NCI-H748 treated with DMSO at 0.1 percent for 48 hours (cell line): ENCODE measurements around the gene BACE1.
"Not testable (repeated sequence)": the region's sequence is repeated elsewhere in the genome, so short reads cannot be mapped to it uniquely, and the experiment has no call there.

ENCODE experiments used
- DNase-seq: peaks from one replicate; lab custom pipeline; 2025; lab: John Stamatoyannopoulos, UW

BACE1 gene

DNA sequence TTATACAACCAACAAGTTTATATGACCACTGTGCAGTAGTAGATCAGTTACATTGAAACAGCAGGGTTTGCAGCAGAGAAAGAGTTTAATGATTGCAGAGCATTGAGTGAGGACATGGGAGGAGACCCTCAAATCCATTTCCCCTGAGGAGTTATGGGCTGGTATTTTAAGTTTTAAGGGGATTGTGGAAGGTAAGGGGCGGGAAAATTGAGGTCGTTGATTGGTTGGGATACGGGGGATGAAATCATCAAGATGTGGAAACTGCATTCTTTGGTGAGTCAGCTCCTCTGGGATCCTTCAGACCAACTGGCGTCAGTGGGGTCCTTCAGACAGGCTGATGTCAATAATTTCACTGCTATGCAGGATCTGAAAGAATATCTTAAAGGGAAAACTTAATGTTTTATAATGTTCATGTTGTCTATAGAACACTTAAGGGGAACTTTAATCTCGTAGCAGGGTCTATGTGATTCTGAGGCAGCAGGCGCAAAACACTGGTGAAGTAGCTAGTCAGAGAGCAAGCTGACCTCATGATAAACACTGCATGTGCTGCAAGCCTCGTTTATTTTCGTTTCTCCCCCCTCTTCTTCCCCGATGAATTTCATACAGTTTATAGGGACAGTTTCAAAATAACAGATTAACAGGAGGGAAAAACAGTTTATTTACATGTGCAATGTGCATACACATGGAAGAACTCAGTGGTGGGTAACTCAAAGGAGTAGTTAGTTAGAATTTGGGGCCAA lies 42.3 kb downstream of the BACE1 start:
- no peak for DNase-seq

DNA sequence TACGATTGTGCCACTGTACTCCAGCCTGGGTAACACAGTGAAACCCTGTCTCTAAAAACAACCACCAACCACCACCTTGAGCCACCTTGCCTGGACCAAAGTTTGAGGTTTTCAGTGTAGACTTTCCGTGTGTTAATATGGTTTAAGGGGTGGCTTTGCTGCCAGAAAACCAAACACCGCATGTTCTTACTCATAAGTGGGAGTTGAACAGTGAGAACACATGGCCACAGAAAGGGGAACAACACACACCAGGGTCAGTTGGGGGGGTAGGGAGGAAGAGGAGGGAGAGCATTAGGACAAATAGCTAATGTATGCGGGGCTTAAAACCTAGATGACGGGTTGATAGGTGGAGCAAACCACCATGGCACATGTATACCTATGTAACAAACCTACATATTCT lies 43.9 kb downstream of the BACE1 start:
- DNase-seq: not testable (repeated sequence)

DNA sequence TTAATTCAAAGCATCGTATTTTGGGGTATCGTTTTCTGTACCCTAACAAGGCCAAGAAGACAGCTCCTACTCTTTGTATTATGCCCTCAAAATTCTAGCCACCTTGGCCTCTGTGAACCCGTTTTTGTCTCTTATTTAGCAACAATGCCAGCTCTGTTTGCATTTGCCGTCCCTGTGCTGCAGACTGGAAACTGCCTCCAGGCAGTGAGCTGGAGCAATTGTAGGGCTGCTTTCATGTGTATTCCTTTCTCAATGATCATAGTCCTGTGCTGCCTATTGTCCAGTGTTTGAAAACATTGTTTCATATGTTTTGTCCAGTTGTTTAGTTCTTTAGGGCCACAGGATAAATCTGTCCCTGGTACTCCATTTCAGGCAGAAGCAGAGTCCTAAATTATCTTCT lies 44.8 kb downstream of the BACE1 start:
- DNase-seq: no peak

DNA sequence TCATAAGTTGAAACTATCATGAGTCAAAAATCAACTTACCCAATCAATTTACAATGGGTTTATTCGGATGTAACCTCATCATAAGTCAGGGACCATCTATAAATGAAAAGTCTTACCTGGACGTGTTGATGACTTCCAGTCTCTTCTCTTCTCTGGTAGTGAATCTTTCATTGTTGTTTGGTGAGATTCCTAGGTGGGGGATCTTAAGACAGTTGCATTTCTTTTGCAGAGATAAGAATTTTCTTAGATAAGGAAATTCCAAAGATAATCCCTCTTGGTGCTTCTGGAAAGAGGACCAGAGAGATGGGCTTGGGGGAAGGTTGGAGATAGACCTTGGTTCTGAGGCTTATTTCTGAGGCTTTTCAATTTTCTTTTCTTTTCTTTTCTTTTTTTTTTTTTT lies 46.2 kb downstream of the BACE1 start:
- DNase-seq: no peak

DNA sequence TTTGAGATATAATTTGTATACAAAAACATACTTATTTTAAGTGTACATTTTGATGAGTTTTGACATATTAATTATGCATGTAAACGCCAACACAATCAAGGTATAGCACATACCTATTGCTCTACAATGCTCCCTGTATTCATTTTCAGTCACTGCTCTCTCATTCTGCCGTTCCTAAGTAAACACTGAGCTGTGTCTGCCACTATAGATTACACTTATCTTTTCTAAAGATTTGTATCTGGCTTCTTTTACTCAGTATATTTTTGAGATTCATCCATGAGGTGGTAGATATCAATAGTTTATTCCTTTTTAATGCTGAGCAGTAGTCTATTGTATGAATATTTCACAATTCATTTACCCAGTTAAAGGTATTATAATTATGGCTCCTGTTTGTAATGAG lies 50.3 kb downstream of the BACE1 start:
- no peak for DNase-seq

DNA sequence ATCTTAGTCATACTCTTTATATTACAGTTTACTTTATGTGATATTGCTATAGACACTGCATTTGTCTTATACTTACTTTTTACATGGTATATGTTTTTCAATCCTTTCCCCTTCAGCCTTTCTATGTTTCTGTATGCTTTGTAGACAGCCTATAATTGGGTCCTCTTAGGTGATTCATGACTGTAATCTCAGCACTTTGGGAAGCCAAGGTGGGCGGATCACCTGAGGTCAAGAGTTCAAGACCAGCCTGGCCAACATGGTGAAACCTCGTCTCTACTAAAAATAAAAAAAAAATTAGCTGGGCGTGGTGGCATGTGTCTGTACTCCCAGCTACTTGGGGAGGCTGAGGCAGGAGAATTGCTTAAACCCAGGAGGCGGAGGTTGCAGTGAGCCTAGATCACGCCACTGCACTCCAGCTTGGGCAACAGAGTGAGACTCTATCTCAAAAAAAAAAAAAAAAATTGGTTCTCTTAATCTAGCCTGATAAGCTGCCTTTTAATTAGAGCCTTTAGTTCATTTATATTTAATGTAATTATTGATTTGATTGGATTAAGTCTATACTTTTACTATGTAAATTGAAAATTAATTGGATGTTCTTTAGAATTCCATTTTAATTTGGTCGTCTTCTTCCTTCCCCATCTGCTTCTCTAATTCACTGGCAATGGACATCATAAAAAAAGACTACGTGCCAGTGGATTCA lies 51.3 kb downstream of the BACE1 start:
- not testable (repeated sequence) for DNase-seq

DNA sequence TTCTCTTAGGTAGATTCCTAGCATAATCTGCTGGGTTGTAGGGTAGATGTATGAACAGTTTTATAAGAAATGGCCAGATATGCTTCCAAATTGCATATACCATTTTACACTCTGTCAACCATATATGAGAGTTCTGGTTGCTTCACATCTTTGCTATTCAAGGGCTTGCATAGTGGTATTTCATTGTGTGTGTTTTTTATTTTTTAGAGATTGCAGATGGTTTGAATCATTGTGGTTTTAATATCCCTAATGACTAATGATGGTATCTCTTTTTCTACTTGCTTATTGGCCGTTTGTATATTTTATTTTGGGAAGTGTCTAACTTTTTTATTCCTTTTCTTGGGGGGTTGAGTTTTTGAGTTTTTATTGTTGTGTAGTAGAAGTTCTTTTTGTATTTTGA lies 56.6 kb downstream of the BACE1 start:
- no peak for DNase-seq

DNA sequence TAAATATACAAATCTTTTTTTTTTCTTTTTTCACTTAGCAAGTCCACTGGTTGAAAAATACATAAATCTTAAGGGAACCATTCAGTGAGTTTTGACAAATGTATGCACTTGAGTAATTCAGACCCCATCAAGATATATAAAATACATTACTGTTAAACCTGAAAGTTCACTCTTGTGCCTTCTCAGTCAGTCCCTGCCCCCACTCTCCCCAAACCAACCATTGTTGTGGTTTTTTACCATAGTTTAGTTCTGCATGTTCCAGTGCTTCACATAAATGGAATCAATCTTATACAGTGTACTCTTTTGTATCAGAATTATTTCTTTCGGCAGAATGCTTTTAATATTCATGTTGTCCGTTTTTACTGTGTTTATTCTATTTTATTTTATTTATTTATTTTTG lies 57.5 kb downstream of the BACE1 start:
- no peak for DNase-seq

DNA sequence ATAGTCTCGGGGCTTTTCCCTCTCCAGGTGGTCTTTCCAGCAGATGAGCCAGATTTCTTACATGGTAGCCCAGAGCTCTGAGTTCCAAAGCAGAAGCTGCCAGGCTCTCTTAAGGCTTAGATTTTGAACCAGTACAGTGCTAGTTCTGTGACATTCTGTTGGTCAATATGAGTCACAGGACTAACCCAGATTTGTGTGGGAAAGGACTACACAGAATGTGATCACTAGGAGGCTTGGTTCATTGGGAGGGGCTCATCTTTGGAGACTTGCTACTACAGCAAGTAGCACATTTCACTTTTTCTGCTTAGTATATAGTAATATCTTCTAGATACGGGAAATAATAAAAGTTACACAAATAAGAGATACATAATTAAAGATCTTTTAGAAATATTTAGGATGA lies 59.5 kb downstream of the BACE1 start:
- DNase-seq: no peak

DNA sequence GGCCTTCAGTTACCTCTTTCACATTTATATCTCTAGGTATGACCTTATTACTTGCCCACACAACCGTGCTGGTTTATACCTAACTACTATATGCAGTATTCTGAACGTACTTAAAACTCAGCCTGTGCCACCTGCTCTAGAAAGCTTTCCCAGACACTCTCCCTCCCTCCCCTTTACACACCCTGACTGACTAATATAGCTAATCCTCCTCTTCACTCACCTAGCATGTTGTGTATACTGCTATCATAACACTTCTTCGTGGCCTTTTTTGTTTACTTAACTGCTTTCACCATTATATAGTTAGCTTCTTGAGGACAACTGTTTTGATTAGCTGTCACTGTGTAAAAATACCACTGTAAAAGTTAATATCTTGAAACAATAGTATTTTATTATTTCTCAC lies 60.1 kb downstream of the BACE1 start:
- no peak for DNase-seq

DNA sequence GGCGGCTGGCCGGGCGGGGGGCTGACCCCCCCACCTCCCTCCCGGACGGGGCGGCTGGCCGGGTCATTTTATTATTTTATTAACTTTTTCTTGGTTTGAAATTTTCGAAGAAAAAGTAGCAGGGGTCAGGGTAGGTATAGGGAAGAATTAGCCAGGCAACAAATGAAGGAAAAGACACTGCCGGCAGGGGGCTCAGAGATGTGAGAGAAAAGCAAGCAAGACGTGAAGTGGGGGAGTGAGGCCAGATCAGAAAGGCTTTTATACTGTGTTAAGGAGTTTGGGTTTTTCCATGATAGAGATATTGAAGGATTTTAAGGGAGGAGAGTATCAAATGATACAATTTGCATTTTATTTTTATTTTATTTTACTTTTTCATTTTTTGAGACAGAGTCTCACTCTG lies 64.5 kb downstream of the BACE1 start:
- DNase-seq: no peak

DNA sequence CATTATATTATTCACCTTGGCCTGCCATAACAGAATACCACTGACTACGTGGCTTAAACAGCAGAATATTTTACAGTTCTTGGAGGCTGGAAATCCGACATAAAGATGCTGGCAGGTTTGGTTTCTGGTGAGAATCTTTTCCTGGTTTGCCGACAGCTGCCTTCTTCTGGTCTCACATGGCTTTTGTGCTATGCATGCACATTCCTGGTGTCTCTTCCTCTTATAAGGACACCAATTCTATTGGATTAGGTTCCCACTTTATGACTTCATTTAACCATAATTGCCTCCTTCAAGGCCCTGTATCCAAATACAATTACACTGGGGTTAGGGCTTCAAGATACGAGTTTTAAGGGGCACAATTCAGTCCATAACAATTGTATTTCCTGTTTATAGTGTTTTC lies 66.5 kb downstream of the BACE1 start:
- DNase-seq: no peak

DNA sequence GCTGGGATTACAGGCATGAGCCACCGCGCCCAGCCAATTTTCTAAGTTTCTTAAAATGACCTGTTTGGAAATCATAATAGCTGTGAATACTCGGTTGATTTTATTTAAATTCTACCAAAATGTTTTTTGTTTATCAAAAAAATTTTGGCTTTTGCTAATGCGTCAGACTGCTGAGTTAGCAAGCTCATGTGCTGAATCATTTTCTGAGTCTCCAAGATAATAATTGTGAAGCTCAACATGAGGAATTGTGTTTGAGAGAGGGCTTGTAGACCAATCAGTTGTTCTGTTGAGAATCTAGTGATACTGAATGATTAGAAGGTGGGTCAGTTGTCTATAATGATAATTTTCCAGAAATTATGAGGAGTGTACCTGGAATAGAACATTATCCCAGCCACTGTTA lies 67.7 kb downstream of the BACE1 start:
- DNase-seq: no peak

DNA sequence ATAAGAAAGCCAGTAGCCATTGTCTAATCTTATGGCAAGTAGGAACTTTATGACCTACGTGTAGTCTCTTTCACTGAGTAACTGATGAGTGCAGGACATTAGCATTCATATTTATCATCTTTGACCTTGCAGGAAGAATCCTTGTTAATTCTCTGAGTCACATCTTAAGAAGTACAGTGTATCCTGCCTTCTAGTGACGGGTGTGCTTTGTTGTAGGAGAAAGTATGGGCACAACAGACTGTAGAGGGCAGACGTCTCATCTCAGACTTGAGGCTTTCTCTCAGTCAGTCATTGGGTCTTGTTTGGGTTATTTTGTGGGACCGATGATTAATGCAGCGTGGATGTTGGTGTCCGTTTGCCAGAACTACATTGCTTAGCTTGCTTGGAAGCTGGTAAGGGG lies 76.8 kb downstream of the BACE1 start:
- DNase-seq: no peak

DNA sequence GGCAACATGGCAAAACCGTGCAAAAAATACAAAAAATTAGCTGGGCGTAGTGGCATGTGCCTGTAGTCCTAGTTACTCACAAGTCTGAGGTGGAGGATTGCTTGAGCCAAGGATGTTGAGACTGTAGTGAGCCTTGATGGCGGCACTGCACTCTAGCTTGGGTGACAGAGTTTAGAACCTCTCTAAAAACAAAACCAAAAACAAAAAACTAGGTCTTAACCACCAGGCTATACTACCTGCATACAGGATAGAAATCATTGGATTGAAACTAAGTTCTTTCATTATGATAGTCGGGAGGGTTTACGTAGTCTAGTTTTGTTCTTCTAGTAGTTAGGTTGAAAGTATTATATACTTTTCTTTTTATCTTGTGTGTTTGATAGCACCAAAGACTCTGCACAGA lies 77.8 kb downstream of the BACE1 start:
- DNase-seq: no peak
